ENCODE data around the gene EXOSC2.

DNA sequence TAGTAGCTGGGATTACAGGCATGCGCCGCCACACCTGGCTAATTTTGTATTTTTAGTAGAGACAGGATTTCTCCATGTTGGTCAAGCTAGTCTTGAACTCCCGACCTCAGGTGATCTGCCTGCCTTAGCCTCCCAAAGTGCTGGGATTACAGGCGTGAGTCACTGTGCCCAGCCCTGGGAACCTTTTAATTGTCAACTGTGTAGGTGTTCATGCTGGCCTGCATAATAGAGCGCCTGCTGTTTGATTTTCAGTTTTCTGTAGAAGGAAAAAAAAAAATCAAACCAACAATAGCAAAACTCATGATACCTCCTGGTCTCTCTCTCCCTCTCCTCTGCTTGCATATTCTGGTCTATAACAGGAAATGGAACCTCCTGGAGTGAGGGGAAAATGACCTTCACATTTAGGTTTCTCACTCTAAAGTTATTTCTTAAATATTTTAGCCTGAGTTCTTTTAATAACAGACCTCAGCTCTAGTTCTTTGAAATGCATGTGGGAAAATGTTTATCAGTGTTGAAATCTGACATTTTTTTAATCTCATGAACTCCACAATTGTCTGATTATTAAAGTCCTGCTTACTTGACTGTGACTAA is 51.7 kb downstream of the EXOSC2 start:
- TF ChIP-seq, protein P1, sequence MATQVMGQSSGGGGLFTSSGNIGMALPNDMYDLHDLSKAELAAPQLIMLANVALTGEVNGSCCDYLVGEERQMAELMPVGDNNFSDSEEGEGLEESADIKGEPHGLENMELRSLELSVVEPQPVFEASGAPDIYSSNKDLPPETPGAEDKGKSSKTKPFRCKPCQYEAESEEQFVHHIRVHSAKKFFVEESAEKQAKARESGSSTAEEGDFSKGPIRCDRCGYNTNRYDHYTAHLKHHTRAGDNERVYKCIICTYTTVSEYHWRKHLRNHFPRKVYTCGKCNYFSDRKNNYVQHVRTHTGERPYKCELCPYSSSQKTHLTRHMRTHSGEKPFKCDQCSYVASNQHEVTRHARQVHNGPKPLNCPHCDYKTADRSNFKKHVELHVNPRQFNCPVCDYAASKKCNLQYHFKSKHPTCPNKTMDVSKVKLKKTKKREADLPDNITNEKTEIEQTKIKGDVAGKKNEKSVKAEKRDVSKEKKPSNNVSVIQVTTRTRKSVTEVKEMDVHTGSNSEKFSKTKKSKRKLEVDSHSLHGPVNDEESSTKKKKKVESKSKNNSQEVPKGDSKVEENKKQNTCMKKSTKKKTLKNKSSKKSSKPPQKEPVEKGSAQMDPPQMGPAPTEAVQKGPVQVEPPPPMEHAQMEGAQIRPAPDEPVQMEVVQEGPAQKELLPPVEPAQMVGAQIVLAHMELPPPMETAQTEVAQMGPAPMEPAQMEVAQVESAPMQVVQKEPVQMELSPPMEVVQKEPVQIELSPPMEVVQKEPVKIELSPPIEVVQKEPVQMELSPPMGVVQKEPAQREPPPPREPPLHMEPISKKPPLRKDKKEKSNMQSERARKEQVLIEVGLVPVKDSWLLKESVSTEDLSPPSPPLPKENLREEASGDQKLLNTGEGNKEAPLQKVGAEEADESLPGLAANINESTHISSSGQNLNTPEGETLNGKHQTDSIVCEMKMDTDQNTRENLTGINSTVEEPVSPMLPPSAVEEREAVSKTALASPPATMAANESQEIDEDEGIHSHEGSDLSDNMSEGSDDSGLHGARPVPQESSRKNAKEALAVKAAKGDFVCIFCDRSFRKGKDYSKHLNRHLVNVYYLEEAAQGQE (IDR thresholded peaks at IDR 0.05; ENCODE audit: low read depth): no peak
- TF ChIP-seq CEBPB (IDR thresholded peaks at IDR 0.05) (no peak), RAD21 (IDR thresholded peaks at IDR 0.05; ENCODE audit: low read depth) (no peak), TAF1 (IDR thresholded peaks at IDR 0.05; ENCODE audit: low read depth) (no peak), TEAD4 (IDR thresholded peaks at IDR 0.05) (no peak), EP300 (IDR thresholded peaks at IDR 0.05; ENCODE audit: borderline replicate concordance) (no peak), CREB1 (IDR thresholded peaks at IDR 0.05; ENCODE audit: low read depth) (no peak), YY1 (IDR thresholded peaks at IDR 0.05; ENCODE audit: low read depth) (no peak), NFIC (IDR thresholded peaks at IDR 0.05) (no peak)
- TF ChIP-seq, protein P2, sequence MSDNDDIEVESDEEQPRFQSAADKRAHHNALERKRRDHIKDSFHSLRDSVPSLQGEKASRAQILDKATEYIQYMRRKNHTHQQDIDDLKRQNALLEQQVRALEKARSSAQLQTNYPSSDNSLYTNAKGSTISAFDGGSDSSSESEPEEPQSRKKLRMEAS (IDR thresholded peaks at IDR 0.05): no peak

Data from Ishikawa (cell line).